ENCODE measurements around the gene ARHGAP10.

Gene ARHGAP10

GRCh38 chr4:148025981-148026380 is 294.1 kb downstream of the ARHGAP10 start:
- TF ChIP-seq CTCF (conservative IDR thresholded peaks at IDR 0.05) = no peak
- no peak overlapping the region for H3K27ac ChIP-seq

- no peak overlapping the region for H3K27ac ChIP-seq
- TF ChIP-seq CTCF (conservative IDR thresholded peaks at IDR 0.05) = no peak
Observed at GRCh38 chr4:148027201-148027600, 295.3 kb downstream of the ARHGAP10 start.

GRCh38 chr4:148029781-148030180 is 297.9 kb downstream of the ARHGAP10 start:
- H3K27ac ChIP-seq = no peak overlapping the region
- TF ChIP-seq CTCF (conservative IDR thresholded peaks at IDR 0.05) = no peak

- H3K27ac ChIP-seq = no peak overlapping the region
- TF ChIP-seq CTCF (conservative IDR thresholded peaks at IDR 0.05) = no peak
Observed at GRCh38 chr4:148030193-148030873, 298.4 kb downstream of the ARHGAP10 start.

GRCh38 chr4:148034813-148035212 is 302.9 kb downstream of the ARHGAP10 start:
- TF ChIP-seq CTCF (conservative IDR thresholded peaks at IDR 0.05) = no peak
- peak overlapping the region; percentile 71 for H3K27ac ChIP-seq

GRCh38 chr4:148041606-148042329 is 309.9 kb downstream of the ARHGAP10 start:
- TF ChIP-seq CTCF (conservative IDR thresholded peaks at IDR 0.05) = no peak
- H3K27ac ChIP-seq = no peak overlapping the region

- no peak for TF ChIP-seq CTCF (conservative IDR thresholded peaks at IDR 0.05)
- no peak overlapping the region for H3K27ac ChIP-seq
Observed at GRCh38 chr4:148044089-148044911, 312.4 kb downstream of the ARHGAP10 start.

Data from VCaP (cell line).